Measurements from ENCODE around the gene INO80E. TPM values are rescaled to one million over a fixed set of nuclear protein-coding genes. Genes with fewer than 3 reads are reported as not detected.
"Not testable (repeated sequence)": the region's sequence is repeated elsewhere in the genome, so short reads cannot be mapped to it uniquely, and the experiment has no call there.

INO80E gene
- total and polyA plus RNA-seq, 2 donors (not counting 1 experiment from before 2014, with no cell fraction given): 103 to 113 TPM

- Mint-ChIP-seq H3K27me3 (no peaks in the 10 kb centered on the region), H3K4me1 (peaks cover 17% of the 10 kb centered on the region), H3K9me3 (ENCODE audit: insufficient read depth) (no peaks in the 10 kb centered on the region), H3K27ac (no peak overlapping the region), H3K4me3 (no peak overlapping the region)
- no peak overlapping the region for H3K4me2 ChIP-seq (replicated peaks; ENCODE audit: low read depth, low read length, poor library complexity, severe bottlenecking)
- H3K9ac ChIP-seq (ENCODE audit: low read length): no peak overlapping the region
- DNase-seq: no peak
- WGBS (ENCODE audit: insufficient coverage): 93% methylated on average over 3 of the region's 9 CpGs
- H3K79me2 ChIP-seq (ENCODE audit: control insufficient read depth, insufficient read depth, low read length): peaks cover 6% of the 10 kb centered on the region
- H4K20me1 ChIP-seq (ENCODE audit: control insufficient read depth, insufficient read depth, low read length, poor library complexity, severe bottlenecking): no peaks in the 10 kb centered on the region
- POLR2A ChIA-PET: no interaction called here
- peaks cover 13 to 19% of the 10 kb centered on the region in 2 donors for H3K4me1 ChIP-seq (ENCODE audit: control insufficient read depth in 2 of 2, insufficient read depth in 2 of 2, low read length in 2 of 2)
- H2AFZ ChIP-seq (ENCODE audit: insufficient read depth, low read depth, low read length, poor library complexity, severe bottlenecking): no peak overlapping the region
- TF ChIP-seq, protein P1, sequence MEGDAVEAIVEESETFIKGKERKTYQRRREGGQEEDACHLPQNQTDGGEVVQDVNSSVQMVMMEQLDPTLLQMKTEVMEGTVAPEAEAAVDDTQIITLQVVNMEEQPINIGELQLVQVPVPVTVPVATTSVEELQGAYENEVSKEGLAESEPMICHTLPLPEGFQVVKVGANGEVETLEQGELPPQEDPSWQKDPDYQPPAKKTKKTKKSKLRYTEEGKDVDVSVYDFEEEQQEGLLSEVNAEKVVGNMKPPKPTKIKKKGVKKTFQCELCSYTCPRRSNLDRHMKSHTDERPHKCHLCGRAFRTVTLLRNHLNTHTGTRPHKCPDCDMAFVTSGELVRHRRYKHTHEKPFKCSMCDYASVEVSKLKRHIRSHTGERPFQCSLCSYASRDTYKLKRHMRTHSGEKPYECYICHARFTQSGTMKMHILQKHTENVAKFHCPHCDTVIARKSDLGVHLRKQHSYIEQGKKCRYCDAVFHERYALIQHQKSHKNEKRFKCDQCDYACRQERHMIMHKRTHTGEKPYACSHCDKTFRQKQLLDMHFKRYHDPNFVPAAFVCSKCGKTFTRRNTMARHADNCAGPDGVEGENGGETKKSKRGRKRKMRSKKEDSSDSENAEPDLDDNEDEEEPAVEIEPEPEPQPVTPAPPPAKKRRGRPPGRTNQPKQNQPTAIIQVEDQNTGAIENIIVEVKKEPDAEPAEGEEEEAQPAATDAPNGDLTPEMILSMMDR (IDR thresholded peaks at IDR 0.05): no peak
- no peak for TF ChIP-seq EZH2 (IDR thresholded peaks at IDR 0.05; ENCODE audit: borderline replicate concordance, insufficient read depth, low read depth, low read length, poor library complexity, severe bottlenecking)
- H3K27me3 ChIP-seq (replicated peaks in 1 of 4; ENCODE audit: control extremely low read depth in 1 of 4, control insufficient read depth in 3 of 4, insufficient read depth in 4 of 4, low read length in 3 of 4): no peaks in the 10 kb centered on the region
- H3K36me3 ChIP-seq (replicated peaks in 1 of 2; ENCODE audit: control extremely low read depth in 1 of 2, control insufficient read depth in 1 of 2, extremely low read depth in 1 of 2, insufficient read depth in 2 of 2, low read length in 1 of 2): no peaks in the 10 kb centered on the region
- ATAC-seq (ENCODE audit: low read depth): no peak
- no peak overlapping the region for H3K27ac ChIP-seq (ENCODE audit: low read length in 2 of 2)
- CTCF ChIA-PET: no interaction called here
- no peaks in the 10 kb centered on the region for H3K9me3 ChIP-seq (ENCODE audit: control extremely low read depth in 1 of 3, control insufficient read depth in 2 of 3, insufficient read depth in 1 of 3, low read length in 2 of 3)
- H3K4me3 ChIP-seq (ENCODE audit: control extremely low read depth in 1 of 5, extremely low read depth in 1 of 5, insufficient read depth in 1 of 5, low read depth in 2 of 5, low read length in 4 of 5): no peak overlapping the region
- intact Hi-C loops (cut with micrococcal nuclease): no loop called here
Observed at GRCh38 chr16:29959293-29959692, 36.7 kb upstream of the INO80E start.

DNA sequence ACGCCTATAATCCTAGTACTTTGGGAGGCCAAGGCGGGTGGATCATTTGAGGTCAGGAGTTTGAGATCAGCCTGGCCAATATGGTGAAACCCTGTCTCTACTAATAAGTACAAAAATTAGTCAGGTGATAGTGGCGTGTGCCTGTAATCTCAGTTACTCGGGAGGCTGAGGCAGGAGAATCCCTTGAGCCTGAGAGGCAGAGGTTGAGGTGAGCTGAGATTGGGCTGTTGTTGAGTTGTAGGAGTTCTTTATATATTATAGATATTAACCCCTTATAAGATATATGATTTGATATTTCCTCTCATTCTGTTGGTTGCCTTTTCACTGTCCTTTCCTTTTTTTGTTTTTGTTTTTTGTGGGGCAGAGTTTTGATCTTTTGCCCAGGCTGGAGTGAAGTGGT, 36.2 kb upstream of the INO80E start:
- H3K27me3 ChIP-seq (replicated peaks in 1 of 4; ENCODE audit: control extremely low read depth in 1 of 4, control insufficient read depth in 3 of 4, insufficient read depth in 4 of 4, low read length in 3 of 4); H3K36me3 ChIP-seq (replicated peaks in 1 of 2; ENCODE audit: control extremely low read depth in 1 of 2, control insufficient read depth in 1 of 2, extremely low read depth in 1 of 2, insufficient read depth in 2 of 2, low read length in 1 of 2); H3K79me2 ChIP-seq (ENCODE audit: control insufficient read depth, insufficient read depth, low read length); CTCF ChIA-PET; H4K20me1 ChIP-seq (ENCODE audit: control insufficient read depth, insufficient read depth, low read length, poor library complexity, severe bottlenecking); H3K4me2 ChIP-seq (replicated peaks; ENCODE audit: low read depth, low read length, poor library complexity, severe bottlenecking); H3K9ac ChIP-seq (ENCODE audit: low read length); H3K4me3 ChIP-seq (ENCODE audit: control extremely low read depth in 1 of 5, extremely low read depth in 1 of 5, insufficient read depth in 1 of 5, low read depth in 2 of 5, low read length in 4 of 5); H3K9me3 ChIP-seq (ENCODE audit: control extremely low read depth in 1 of 3, control insufficient read depth in 2 of 3, insufficient read depth in 1 of 3, low read length in 2 of 3); H2AFZ ChIP-seq (ENCODE audit: insufficient read depth, low read depth, low read length, poor library complexity, severe bottlenecking); H3K27ac ChIP-seq (ENCODE audit: low read length in 2 of 2); DNase-seq; ATAC-seq (ENCODE audit: low read depth); H3K27me3 Mint-ChIP-seq; H3K9me3 Mint-ChIP-seq (ENCODE audit: insufficient read depth); H3K27ac Mint-ChIP-seq; POLR2A ChIA-PET: not testable (repeated sequence)
- WGBS (ENCODE audit: insufficient coverage): no CpG with 5 or more reads among the region's 4 CpGs
- peaks cover 13 to 19% of the 10 kb centered on the region in 2 donors for H3K4me1 ChIP-seq (ENCODE audit: control insufficient read depth in 2 of 2, insufficient read depth in 2 of 2, low read length in 2 of 2)
- intact Hi-C loops (cut with micrococcal nuclease): loop anchor here (5.0 kb wide), 1 partner anchor 1112 kb away; the partner anchor contains the start of genes ZNF646 and ZNF668
- peaks cover 17% of the 10 kb centered on the region for H3K4me1 Mint-ChIP-seq
- H3K4me3 Mint-ChIP-seq: peak overlapping the region; percentile 26
